Gastrocnemius medialis (tissue), 4 donors: ENCODE results near the gene DRC1.

ENCODE experiments used
- POLR2A ChIP-seq, 2 donors: fragments of 450-650 bp; IDR thresholded peaks; one replicate each; pipeline ENCODE4 v1.6.1; 2017; ENCODE audit warnings: antibody characterized with exemption in 2 of 2, mild to moderate bottlenecking in 2 of 2, moderate library complexity in 2 of 2
- TF ChIP-seq, protein P1 (sequence below), 5 experiments: fragments of 450-650 bp in 3 of 5; fragments of 200-600 bp in 2 of 5; sonication (generic) in 2 of 5; IDR thresholded peaks in 4 of 5; conservative IDR thresholded peaks in 1 of 5; 1 replicate in 4 of 5; 2 replicates in 1 of 5; pipeline ENCODE4 v1.5.1; 2016 to 2019; ENCODE audit warnings: antibody characterized with exemption in 5 of 5, mild to moderate bottlenecking in 3 of 5, moderate library complexity in 3 of 5

DNA sequence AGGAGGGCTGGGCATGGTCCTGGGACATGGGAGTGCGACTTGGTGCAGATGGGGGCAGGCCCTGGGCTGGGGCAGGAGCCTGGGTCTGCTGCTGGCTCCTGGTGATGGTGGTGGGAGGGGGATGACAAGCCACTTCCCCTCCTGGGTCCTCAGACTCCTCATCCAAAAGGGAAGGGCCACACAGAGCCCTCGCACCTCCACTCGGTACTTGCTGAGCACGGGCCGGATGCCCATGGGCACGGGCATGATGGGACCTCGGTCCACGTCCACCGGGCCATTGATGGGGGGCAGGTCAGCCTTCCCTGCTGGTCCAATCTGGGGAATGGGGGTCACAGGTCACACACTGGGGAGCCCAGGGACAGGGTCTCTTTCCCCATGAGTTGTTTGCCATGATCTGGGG, 72.1 kb downstream of the DRC1 start:
- TF ChIP-seq, protein P1, sequence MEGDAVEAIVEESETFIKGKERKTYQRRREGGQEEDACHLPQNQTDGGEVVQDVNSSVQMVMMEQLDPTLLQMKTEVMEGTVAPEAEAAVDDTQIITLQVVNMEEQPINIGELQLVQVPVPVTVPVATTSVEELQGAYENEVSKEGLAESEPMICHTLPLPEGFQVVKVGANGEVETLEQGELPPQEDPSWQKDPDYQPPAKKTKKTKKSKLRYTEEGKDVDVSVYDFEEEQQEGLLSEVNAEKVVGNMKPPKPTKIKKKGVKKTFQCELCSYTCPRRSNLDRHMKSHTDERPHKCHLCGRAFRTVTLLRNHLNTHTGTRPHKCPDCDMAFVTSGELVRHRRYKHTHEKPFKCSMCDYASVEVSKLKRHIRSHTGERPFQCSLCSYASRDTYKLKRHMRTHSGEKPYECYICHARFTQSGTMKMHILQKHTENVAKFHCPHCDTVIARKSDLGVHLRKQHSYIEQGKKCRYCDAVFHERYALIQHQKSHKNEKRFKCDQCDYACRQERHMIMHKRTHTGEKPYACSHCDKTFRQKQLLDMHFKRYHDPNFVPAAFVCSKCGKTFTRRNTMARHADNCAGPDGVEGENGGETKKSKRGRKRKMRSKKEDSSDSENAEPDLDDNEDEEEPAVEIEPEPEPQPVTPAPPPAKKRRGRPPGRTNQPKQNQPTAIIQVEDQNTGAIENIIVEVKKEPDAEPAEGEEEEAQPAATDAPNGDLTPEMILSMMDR (IDR thresholded peaks at IDR 0.05 in 4 of 5, conservative IDR thresholded peaks at IDR 0.05 in 1 of 5): no peak
- no peak for TF ChIP-seq POLR2A (IDR thresholded peaks at IDR 0.05)
